Activated CD4-positive, alpha-beta T cell treated with anti-CD3 and anti-CD28 coated beads for 4 hours (primary cell): Measurements from ENCODE around the gene CD180.

Experiments
- DNase-seq, 2 donors: peaks; one replicate each; pipeline ENCODE4 v3.0.0-alpha.2; 2020

Gene CD180

GRCh38 chr5:67196537-67197059 lies at the start of gene CD180:
Gene CD180, minus strand, starts transcription at chr5:67196799. Its CDS starts 158 bp downstream, at chr5:67196641.
- no peak for DNase-seq

- peak; percentile 6 to 36 for DNase-seq
These were observed 49.5 kb upstream of the CD180 start for GRCh38 chr5:67246108-67246507.

GRCh38 chr5:67245259-67245846 lies 48.8 kb upstream of the CD180 start:
- no peak for DNase-seq

GRCh38 chr5:67244345-67244793 lies 47.8 kb upstream of the CD180 start:
- DNase-seq = no peak

- DNase-seq = no peak
These were observed 47.3 kb upstream of the CD180 start for GRCh38 chr5:67243944-67244343.

- no peak for DNase-seq
These were observed 46.8 kb upstream of the CD180 start for GRCh38 chr5:67243349-67243748.

GRCh38 chr5:67241326-67241725 lies 44.7 kb upstream of the CD180 start:
- no peak for DNase-seq

- no peak for DNase-seq
These were observed 44.2 kb upstream of the CD180 start for GRCh38 chr5:67240846-67241245.

- DNase-seq = no peak
These were observed 43.5 kb upstream of the CD180 start for GRCh38 chr5:67240065-67240464.

- no peak for DNase-seq
These were observed 41.6 kb upstream of the CD180 start for GRCh38 chr5:67238191-67238590.

GRCh38 chr5:67235399-67236110 lies 39.0 kb upstream of the CD180 start:
- no peak for DNase-seq

- DNase-seq = no peak
These were observed 38.1 kb upstream of the CD180 start for GRCh38 chr5:67234671-67235176.

GRCh38 chr5:67233075-67233474 lies 36.5 kb upstream of the CD180 start:
- no peak for DNase-seq

- DNase-seq = no peak
These were observed 26.6 kb upstream of the CD180 start for GRCh38 chr5:67223211-67223610.

GRCh38 chr5:67222243-67223025 lies 25.8 kb upstream of the CD180 start:
- DNase-seq = no peak

- DNase-seq = peak; percentile 26 to 32
These were observed 25.1 kb upstream of the CD180 start for GRCh38 chr5:67221487-67222242.

- no peak for DNase-seq
These were observed 20.0 kb upstream of the CD180 start for GRCh38 chr5:67216564-67216963.

GRCh38 chr5:67215519-67216471 lies 19.2 kb upstream of the CD180 start:
- DNase-seq = peak; percentile 41 to 59

- DNase-seq = no peak
These were observed 18.3 kb upstream of the CD180 start for GRCh38 chr5:67214707-67215447.

GRCh38 chr5:67214036-67214435 lies 17.4 kb upstream of the CD180 start:
- DNase-seq = no peak

- DNase-seq = no peak
These were observed 15.3 kb upstream of the CD180 start for GRCh38 chr5:67211926-67212325.
